ENCODE measurements around the gene HSD11B1. TPM values are rescaled to one million over a fixed set of nuclear protein-coding genes. Genes with fewer than 3 reads are reported as not detected.

The HSD11B1 gene
- total RNA-seq, 1 experiment from 2014 or later: not detected

DNA sequence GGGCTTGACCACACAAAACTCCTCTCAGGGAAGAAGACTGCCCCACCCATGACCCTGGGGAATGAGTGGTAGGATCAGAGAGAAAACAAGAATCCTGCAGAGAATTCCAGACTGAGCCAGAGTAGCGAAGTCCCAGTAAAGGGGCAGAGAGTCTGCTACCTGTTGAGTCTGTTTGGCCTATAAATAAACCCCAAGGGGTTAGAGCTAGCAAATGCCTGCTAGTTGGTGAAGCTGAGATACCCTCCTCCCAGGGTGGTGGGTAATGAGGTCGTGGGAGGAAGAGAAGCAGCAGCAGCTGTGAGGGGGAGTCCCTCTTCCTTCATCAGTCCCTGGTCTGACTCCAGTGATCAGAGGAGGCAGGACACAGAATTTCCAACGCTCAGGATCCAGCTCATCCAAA is 53.8 kb downstream of the HSD11B1 start:
- Mint-ChIP-seq H3K36me3 (no peaks in the 10 kb centered on the region), H3K27me3 (ENCODE audit: low read depth) (peaks cover 10% of the 10 kb centered on the region; the same call in 1 of the 2 replicates), H3K4me1 (no peaks in the 10 kb centered on the region), H3K4me3 (no peak overlapping the region), H3K9me3 (no peaks in the 10 kb centered on the region), H3K27ac (no peak overlapping the region)
- CTCF ChIA-PET: interaction anchor here (0.9 to 3.8 kb wide), 3 partner anchors 10 to 182 kb away, joined by 3 to 15 read pairs (median 4); no protein-coding TSS in a partner anchor
- TF ChIP-seq RORB (CRISPR knock-in tag; IDR thresholded peaks at IDR 0.05) (no peak), ZNF512 (CRISPR knock-in tag; IDR thresholded peaks at IDR 0.05; ENCODE audit: borderline replicate concordance) (no peak), TP53 (CRISPR knock-in tag; IDR thresholded peaks at IDR 0.05) (no peak), ZSCAN18 (CRISPR knock-in tag; IDR thresholded peaks at IDR 0.05) (no peak)
- TF ChIP-seq, protein P1, sequence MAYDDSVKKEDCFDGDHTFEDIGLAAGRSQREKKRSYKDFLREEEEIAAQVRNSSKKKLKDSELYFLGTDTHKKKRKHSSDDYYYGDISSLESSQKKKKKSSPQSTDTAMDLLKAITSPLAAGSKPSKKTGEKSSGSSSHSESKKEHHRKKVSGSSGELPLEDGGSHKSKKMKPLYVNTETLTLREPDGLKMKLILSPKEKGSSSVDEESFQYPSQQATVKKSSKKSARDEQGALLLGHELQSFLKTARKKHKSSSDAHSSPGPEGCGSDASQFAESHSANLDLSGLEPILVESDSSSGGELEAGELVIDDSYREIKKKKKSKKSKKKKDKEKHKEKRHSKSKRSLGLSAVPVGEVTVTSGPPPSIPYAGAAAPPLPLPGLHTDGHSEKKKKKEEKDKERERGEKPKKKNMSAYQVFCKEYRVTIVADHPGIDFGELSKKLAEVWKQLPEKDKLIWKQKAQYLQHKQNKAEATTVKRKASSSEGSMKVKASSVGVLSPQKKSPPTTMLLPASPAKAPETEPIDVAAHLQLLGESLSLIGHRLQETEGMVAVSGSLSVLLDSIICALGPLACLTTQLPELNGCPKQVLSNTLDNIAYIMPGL (CRISPR knock-in tag; IDR thresholded peaks at IDR 0.05): no peak
- ATAC-seq (no peak), DNase-seq (ENCODE audit: low spot score) (no peak)
- POLR2A ChIA-PET: interaction anchor here (1.4 kb wide), 1 partner anchor 10 kb away, joined by 4 read pairs; no protein-coding TSS in a partner anchor

DNA sequence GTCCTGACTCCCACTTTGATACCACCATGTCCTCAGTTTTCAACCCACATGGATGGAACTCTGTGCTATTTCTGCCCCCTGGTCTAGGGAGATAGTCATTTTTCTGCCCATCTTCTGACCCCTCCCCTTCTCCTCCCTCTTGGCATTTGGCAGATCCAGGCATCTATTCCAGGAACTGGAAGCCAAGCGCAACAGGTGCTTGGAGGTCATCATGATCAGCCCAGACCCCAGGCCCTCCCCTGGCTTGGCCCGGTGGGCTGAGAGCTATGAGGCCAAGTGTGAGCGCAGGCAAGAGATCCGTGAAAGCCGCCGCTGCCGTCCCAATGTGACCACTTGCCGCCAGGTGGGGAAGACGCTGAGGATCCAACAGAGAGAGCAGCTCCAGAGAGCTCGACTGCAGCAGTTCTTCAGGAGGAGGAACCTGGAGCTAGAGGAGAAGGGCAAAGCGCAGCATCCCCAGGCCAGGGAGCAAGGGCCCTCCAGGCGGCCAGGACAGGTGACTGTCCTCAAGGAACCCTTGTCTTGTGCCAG is 55.2 kb downstream of the HSD11B1 start:
- H3K27ac Mint-ChIP-seq: no peak overlapping the region
- ChIA-PET CTCF (interaction anchor here (3.8 kb wide), 1 partner anchor 12 kb away, joined by 15 read pairs; no protein-coding TSS in a partner anchor), POLR2A (interaction anchor here (1.0 kb wide), 1 partner anchor 46 kb away, joined by 4 read pairs; the partner anchor contains the start of gene IRF6)
- no peak for TF ChIP-seq FOXK1 (CRISPR knock-in tag; IDR thresholded peaks at IDR 0.05)
- TF ChIP-seq CDX4 (CRISPR knock-in tag; IDR thresholded peaks at IDR 0.05; ENCODE audit: borderline replicate concordance): no peak
- TF ChIP-seq FOXP4 (CRISPR knock-in tag; IDR thresholded peaks at IDR 0.05): no peak
- TF ChIP-seq, protein P2, sequence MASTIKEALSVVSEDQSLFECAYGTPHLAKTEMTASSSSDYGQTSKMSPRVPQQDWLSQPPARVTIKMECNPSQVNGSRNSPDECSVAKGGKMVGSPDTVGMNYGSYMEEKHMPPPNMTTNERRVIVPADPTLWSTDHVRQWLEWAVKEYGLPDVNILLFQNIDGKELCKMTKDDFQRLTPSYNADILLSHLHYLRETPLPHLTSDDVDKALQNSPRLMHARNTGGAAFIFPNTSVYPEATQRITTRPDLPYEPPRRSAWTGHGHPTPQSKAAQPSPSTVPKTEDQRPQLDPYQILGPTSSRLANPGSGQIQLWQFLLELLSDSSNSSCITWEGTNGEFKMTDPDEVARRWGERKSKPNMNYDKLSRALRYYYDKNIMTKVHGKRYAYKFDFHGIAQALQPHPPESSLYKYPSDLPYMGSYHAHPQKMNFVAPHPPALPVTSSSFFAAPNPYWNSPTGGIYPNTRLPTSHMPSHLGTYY (CRISPR knock-in tag; IDR thresholded peaks at IDR 0.05): no peak
- TF ChIP-seq ZNF416 (CRISPR knock-in tag; IDR thresholded peaks at IDR 0.05): no peak
- no peak for TF ChIP-seq GRHL2 (CRISPR knock-in tag; IDR thresholded peaks at IDR 0.05; ENCODE audit: insufficient replicate concordance, severe bottlenecking)
- TF ChIP-seq, protein P3, sequence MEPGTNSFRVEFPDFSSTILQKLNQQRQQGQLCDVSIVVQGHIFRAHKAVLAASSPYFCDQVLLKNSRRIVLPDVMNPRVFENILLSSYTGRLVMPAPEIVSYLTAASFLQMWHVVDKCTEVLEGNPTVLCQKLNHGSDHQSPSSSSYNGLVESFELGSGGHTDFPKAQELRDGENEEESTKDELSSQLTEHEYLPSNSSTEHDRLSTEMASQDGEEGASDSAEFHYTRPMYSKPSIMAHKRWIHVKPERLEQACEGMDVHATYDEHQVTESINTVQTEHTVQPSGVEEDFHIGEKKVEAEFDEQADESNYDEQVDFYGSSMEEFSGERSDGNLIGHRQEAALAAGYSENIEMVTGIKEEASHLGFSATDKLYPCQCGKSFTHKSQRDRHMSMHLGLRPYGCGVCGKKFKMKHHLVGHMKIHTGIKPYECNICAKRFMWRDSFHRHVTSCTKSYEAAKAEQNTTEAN (CRISPR knock-in tag; IDR thresholded peaks at IDR 0.05): no peak
- no peak for TF ChIP-seq ZNF263 (CRISPR knock-in tag; IDR thresholded peaks at IDR 0.05; ENCODE audit: low read depth)
- TF ChIP-seq ZSCAN18 (CRISPR knock-in tag; IDR thresholded peaks at IDR 0.05): no peak
- no peak for TF ChIP-seq MAX (CRISPR knock-in tag; IDR thresholded peaks at IDR 0.05)
- TF ChIP-seq, protein P4, sequence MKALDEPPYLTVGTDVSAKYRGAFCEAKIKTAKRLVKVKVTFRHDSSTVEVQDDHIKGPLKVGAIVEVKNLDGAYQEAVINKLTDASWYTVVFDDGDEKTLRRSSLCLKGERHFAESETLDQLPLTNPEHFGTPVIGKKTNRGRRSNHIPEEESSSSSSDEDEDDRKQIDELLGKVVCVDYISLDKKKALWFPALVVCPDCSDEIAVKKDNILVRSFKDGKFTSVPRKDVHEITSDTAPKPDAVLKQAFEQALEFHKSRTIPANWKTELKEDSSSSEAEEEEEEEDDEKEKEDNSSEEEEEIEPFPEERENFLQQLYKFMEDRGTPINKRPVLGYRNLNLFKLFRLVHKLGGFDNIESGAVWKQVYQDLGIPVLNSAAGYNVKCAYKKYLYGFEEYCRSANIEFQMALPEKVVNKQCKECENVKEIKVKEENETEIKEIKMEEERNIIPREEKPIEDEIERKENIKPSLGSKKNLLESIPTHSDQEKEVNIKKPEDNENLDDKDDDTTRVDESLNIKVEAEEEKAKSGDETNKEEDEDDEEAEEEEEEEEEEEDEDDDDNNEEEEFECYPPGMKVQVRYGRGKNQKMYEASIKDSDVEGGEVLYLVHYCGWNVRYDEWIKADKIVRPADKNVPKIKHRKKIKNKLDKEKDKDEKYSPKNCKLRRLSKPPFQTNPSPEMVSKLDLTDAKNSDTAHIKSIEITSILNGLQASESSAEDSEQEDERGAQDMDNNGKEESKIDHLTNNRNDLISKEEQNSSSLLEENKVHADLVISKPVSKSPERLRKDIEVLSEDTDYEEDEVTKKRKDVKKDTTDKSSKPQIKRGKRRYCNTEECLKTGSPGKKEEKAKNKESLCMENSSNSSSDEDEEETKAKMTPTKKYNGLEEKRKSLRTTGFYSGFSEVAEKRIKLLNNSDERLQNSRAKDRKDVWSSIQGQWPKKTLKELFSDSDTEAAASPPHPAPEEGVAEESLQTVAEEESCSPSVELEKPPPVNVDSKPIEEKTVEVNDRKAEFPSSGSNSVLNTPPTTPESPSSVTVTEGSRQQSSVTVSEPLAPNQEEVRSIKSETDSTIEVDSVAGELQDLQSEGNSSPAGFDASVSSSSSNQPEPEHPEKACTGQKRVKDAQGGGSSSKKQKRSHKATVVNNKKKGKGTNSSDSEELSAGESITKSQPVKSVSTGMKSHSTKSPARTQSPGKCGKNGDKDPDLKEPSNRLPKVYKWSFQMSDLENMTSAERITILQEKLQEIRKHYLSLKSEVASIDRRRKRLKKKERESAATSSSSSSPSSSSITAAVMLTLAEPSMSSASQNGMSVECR (CRISPR knock-in tag; IDR thresholded peaks at IDR 0.05; ENCODE audit: borderline replicate concordance): no peak

More for the DNA sequence above, 55.2 kb downstream of the HSD11B1 start:
- no peaks in the 10 kb centered on the region for H3K36me3 Mint-ChIP-seq
- ATAC-seq (no peak; the same call in 1 of the 2 replicates), DNase-seq (ENCODE audit: low spot score) (no peak)
- no peaks in the 10 kb centered on the region for H3K4me1 Mint-ChIP-seq
- H3K9me3 Mint-ChIP-seq: no peaks in the 10 kb centered on the region
- H3K4me3 Mint-ChIP-seq: no peak overlapping the region
- H3K27me3 Mint-ChIP-seq (ENCODE audit: low read depth): peaks cover 12% of the 10 kb centered on the region; the same call in 1 of the 2 replicates
